ENCODE measurements around the gene WDFY4. TPM values are rescaled to one million over a fixed set of nuclear protein-coding genes. Genes with fewer than 3 reads are reported as not detected.

The WDFY4 gene
- total RNA-seq, 1 experiment from 2014 or later: 0.22 TPM

GRCh38 chr10:48897441-48897790 lies 212.7 kb downstream of the WDFY4 start (continued):
- TF ChIP-seq SIN3A (IDR thresholded peaks at IDR 0.05; ENCODE audit: low read depth) (no peak), ZFX (IDR thresholded peaks at IDR 0.05) (no peak), JUND (IDR thresholded peaks at IDR 0.05) (no peak)

- intact Hi-C loops (cut with micrococcal nuclease): no loop called here
- CTCF ChIA-PET: no interaction called here
Observed at GRCh38 chr10:48898426-48898825, 213.8 kb downstream of the WDFY4 start.

GRCh38 chr10:48899781-48900180 lies 215.1 kb downstream of the WDFY4 start:
- ATAC-seq: no peak
- H3K27ac ChIP-seq (ENCODE audit: low read depth, low read length): no peak overlapping the region
- no peaks in the 10 kb centered on the region for H3K9me2 ChIP-seq (ENCODE audit: insufficient read depth)
- no TSS peak for BruUV-seq (replicated peaks)
- no peak overlapping the region for H3K4me3 ChIP-seq (replicated peaks in 1 of 2; ENCODE audit: low read depth in 1 of 2, low read length in 2 of 2)
- no peak for TF ChIP-seq ELF1 (IDR thresholded peaks at IDR 0.05; ENCODE audit: borderline replicate concordance, low read depth)
- TF ChIP-seq ATF3 (IDR thresholded peaks at IDR 0.05): no peak
- no peak for TF ChIP-seq ZBTB33 (IDR thresholded peaks at IDR 0.05; ENCODE audit: extremely low read depth, insufficient replicate concordance, low read length)
- no peak for TF ChIP-seq REST (IDR thresholded peaks at IDR 0.05; ENCODE audit: low read depth)
- TF ChIP-seq EGR1 (IDR thresholded peaks at IDR 0.05; ENCODE audit: low read depth): no peak
- intact Hi-C loops (cut with micrococcal nuclease): no loop called here
- POLR2A ChIA-PET: no interaction called here
- no peaks in the 10 kb centered on the region for H4K20me1 ChIP-seq (ENCODE audit: insufficient read depth)
- RAD21 ChIA-PET (ENCODE audit: low non-redundant PET in 1 of 2, low total read pairs in 2 of 2, uncharacterized antibody in 2 of 2, unreplicated experiment in 2 of 2): no interaction called here
- H3K36me3 ChIP-seq (ENCODE audit: control insufficient read depth in 1 of 2, insufficient read depth in 2 of 2, low read length in 2 of 2): no peaks in the 10 kb centered on the region
- no peak overlapping the region for H2AFZ ChIP-seq (ENCODE audit: low read depth, low read length, poor library complexity, severe bottlenecking)
- H3K27me3 ChIP-seq (ENCODE audit: insufficient read depth, low read length): 0 out of 2 replicates have a peak, but pooled peaks cover 7% of the 10 kb centered on the region
- H3K4me2 ChIP-seq (ENCODE audit: low read length): no peak overlapping the region
- no peak for DNase-seq (ENCODE audit: low read depth, low spot score)
- no peak overlapping the region for H3K9ac ChIP-seq (ENCODE audit: low read length)
- CTCF ChIA-PET: no interaction called here
- no peaks in the 10 kb centered on the region for H3K79me2 ChIP-seq (ENCODE audit: insufficient read depth, low read length)
- no peaks in the 10 kb centered on the region for H3K4me1 ChIP-seq (ENCODE audit: control insufficient read depth in 1 of 2, insufficient read depth in 2 of 2, low read length in 2 of 2)
- H3K9me3 ChIP-seq (ENCODE audit: control insufficient read depth in 1 of 2, insufficient read depth in 1 of 2, low read depth in 1 of 2, low read length in 2 of 2): no peaks in the 10 kb centered on the region

More at GRCh38 chr10:48898426-48898825, 213.8 kb downstream of the WDFY4 start:
- Histone ChIP-seq H4K20me1 (ENCODE audit: insufficient read depth) (no peaks in the 10 kb centered on the region), H3K9me2 (ENCODE audit: insufficient read depth) (no peaks in the 10 kb centered on the region), H3K36me3 (ENCODE audit: control insufficient read depth in 1 of 2, insufficient read depth in 2 of 2, low read length in 2 of 2) (no peaks in the 10 kb centered on the region), H3K79me2 (ENCODE audit: insufficient read depth, low read length) (no peaks in the 10 kb centered on the region), H2AFZ (ENCODE audit: low read depth, low read length, poor library complexity, severe bottlenecking) (no peak overlapping the region), H3K9me3 (ENCODE audit: control insufficient read depth in 1 of 2, insufficient read depth in 1 of 2, low read depth in 1 of 2, low read length in 2 of 2) (no peaks in the 10 kb centered on the region), H3K27me3 (ENCODE audit: insufficient read depth, low read length) (peaks cover 10% of the 10 kb centered on the region; the same call in 1 of the 2 replicates), H3K27ac (ENCODE audit: low read depth, low read length) (no peak overlapping the region), H3K4me3 (replicated peaks in 1 of 2; ENCODE audit: low read depth in 1 of 2, low read length in 2 of 2) (no peak overlapping the region), H3K4me1 (ENCODE audit: control insufficient read depth in 1 of 2, insufficient read depth in 2 of 2, low read length in 2 of 2) (no peaks in the 10 kb centered on the region), H3K9ac (ENCODE audit: low read length) (no peak overlapping the region), H3K4me2 (ENCODE audit: low read length) (no peak overlapping the region)
- BruUV-seq (replicated peaks): no TSS peak
- no peak for ATAC-seq
- POLR2A ChIA-PET: no interaction called here
- no peak for TF ChIP-seq EZH2 (IDR thresholded peaks at IDR 0.05)
- TF ChIP-seq JUND (IDR thresholded peaks at IDR 0.05): no peak
- no peak for TF ChIP-seq EGR1 (IDR thresholded peaks at IDR 0.05; ENCODE audit: low read depth)
- TF ChIP-seq TCF7L2 (IDR thresholded peaks at IDR 0.05; ENCODE audit: borderline replicate concordance, extremely low read depth, insufficient read depth, insufficient read length): no peak
- no peak for TF ChIP-seq RAD21 (IDR thresholded peaks at IDR 0.05; ENCODE audit: low read depth)
- no peak for TF ChIP-seq POLR2A (IDR thresholded peaks at IDR 0.05; ENCODE audit: borderline replicate concordance, extremely low read depth, insufficient read depth, insufficient read length)
- DNase-seq (ENCODE audit: low read depth, low spot score): no peak
- RAD21 ChIA-PET (ENCODE audit: low non-redundant PET in 1 of 2, low total read pairs in 2 of 2, uncharacterized antibody in 2 of 2, unreplicated experiment in 2 of 2): no interaction called here
